Smooth muscle cell (in vitro differentiated cells): ENCODE measurements around the gene PRIM2. TPM values are rescaled to one million over a fixed set of nuclear protein-coding genes. Genes with fewer than 3 reads are reported as not detected.
"Not testable (repeated sequence)": the region's sequence is repeated elsewhere in the genome, so short reads cannot be mapped to it uniquely, and the experiment has no call there.

Source experiments
- DNase-seq: peaks from one replicate; lab custom pipeline; 2025; ENCODE audit not compliant: unreplicated experiment; lab: John Stamatoyannopoulos, UW
- H2AFZ ChIP-seq: fragments of 200-600 bp; sonication (generic); 2 replicates; pipeline ENCODE4 v1.6.0; 2016; ENCODE audit warnings: antibody characterized with exemption, low read depth, mild to moderate bottlenecking
- H3F3A ChIP-seq: fragments of 200-600 bp; sonication (generic); 2 replicates; pipeline ENCODE4 v1.6.0; 2017; ENCODE audit warnings: antibody characterized with exemption, low read depth
- H3K27ac ChIP-seq: fragments of 200-600 bp; sonication (generic); 2 replicates; pipeline ENCODE4 v1.5.1; 2016; ENCODE audit warnings: low read depth, mild to moderate bottlenecking
- H3K27me3 ChIP-seq: fragments of 200-600 bp; sonication (generic); 2 replicates; pipeline ENCODE4 v1.6.1; 2016; ENCODE audit warnings: low read depth, mild to moderate bottlenecking
- H3K36me3 ChIP-seq: fragments of 200-600 bp; sonication (generic); 2 replicates; pipeline ENCODE4 v1.5.1; 2016; ENCODE audit warnings: low read depth
- H3K4me1 ChIP-seq: fragments of 200-600 bp; sonication (generic); 2 replicates; pipeline ENCODE4 v1.5.1; 2016; ENCODE audit warnings: low read depth
- H3K4me2 ChIP-seq: fragments of 200-600 bp; sonication (generic); 2 replicates; pipeline ENCODE4 v1.6.0; 2016; ENCODE audit warnings: mild to moderate bottlenecking
- H3K4me3 ChIP-seq: fragments of 200-600 bp; sonication (generic); 2 replicates; pipeline ENCODE4 v1.5.1; 2016; ENCODE audit warnings: mild to moderate bottlenecking
- H3K79me2 ChIP-seq: fragments of 200-600 bp; sonication (generic); 2 replicates; pipeline ENCODE4 v1.6.0; 2016; ENCODE audit warnings: low read depth, mild to moderate bottlenecking
- H3K9ac ChIP-seq: fragments of 200-600 bp; sonication (generic); 2 replicates; pipeline ENCODE4 v1.6.0; 2016; ENCODE audit warnings: low read depth
- H3K9me3 ChIP-seq: fragments of 200-600 bp; sonication (generic); replicated peaks from 2 replicates; pipeline ENCODE4 v1.5.1; 2016; ENCODE audit warnings: low read depth
- H4K20me1 ChIP-seq: fragments of 200-600 bp; sonication (generic); 2 replicates; pipeline ENCODE4 v1.6.0; 2016; ENCODE audit warnings: low read depth
- WGBS: methylation state at CpG from one replicate; pipeline ENCODE4 v1.1.7; 2016; ENCODE audit warnings: low lambda C conversion rate; 5-methylcytosine and 5-hydroxymethylcytosine counted together
- polyA plus RNA-seq: library from polyadenylated mRNA; unstranded; fragments of >200 nt; fragmentation: Nextera tagmentation; extraction: Ambion mirVana; gene quantifications from 2 replicates; pipeline ENCODE4 v1.2.1, GENCODE V29; 2016
- total RNA-seq: library from RNA; depleted of rRNA; stranded (reverse); fragments of >200 nt; gene quantifications from 2 replicates; pipeline ENCODE4 v1.2.3, GENCODE V29; 2014

PRIM2 gene
- total and polyA plus RNA-seq, 2 experiments from 2014 or later: 6.3 to 13.7 TPM

GRCh38 chr6:57496251-57496650 lies 178.8 kb downstream of the PRIM2 start:
- H3K4me3 ChIP-seq, H3K79me2 ChIP-seq, DNase-seq: not testable (repeated sequence)

GRCh38 chr6:57500368-57501021 lies 183.1 kb downstream of the PRIM2 start:
- H3K9me3 ChIP-seq, H3F3A ChIP-seq, H4K20me1 ChIP-seq, H3K27ac ChIP-seq, H3K4me3 ChIP-seq, H3K9ac ChIP-seq, H3K27me3 ChIP-seq, H3K79me2 ChIP-seq, DNase-seq, H3K4me2 ChIP-seq, H3K4me1 ChIP-seq, H3K36me3 ChIP-seq, H2AFZ ChIP-seq: not testable (repeated sequence)
- 89% methylated on average over 4 of the region's 4 CpGs for WGBS

More at GRCh38 chr6:57496251-57496650, 178.8 kb downstream of the PRIM2 start:
- H3K9me3 ChIP-seq, H3K27me3 ChIP-seq, H3K27ac ChIP-seq, H3K4me1 ChIP-seq, H3K4me2 ChIP-seq, H3K36me3 ChIP-seq, H3K9ac ChIP-seq, H3F3A ChIP-seq, H4K20me1 ChIP-seq, H2AFZ ChIP-seq: not testable (repeated sequence)
- 96% methylated on average over 2 of the region's 2 CpGs for WGBS

GRCh38 chr6:57502387-57502786 lies 185.0 kb downstream of the PRIM2 start:
- H3K4me2 ChIP-seq, H3K36me3 ChIP-seq, H3K79me2 ChIP-seq, H3K9me3 ChIP-seq, H4K20me1 ChIP-seq, H3K27me3 ChIP-seq, H3K27ac ChIP-seq, H3K9ac ChIP-seq, H3F3A ChIP-seq, H2AFZ ChIP-seq, H3K4me3 ChIP-seq, DNase-seq, H3K4me1 ChIP-seq: not testable (repeated sequence)
- WGBS: 98% methylated on average over 10 of the region's 10 CpGs

GRCh38 chr6:57505251-57505650 lies 187.8 kb downstream of the PRIM2 start:
- not testable (repeated sequence) for H3F3A ChIP-seq, H2AFZ ChIP-seq, H3K4me2 ChIP-seq, H3K27me3 ChIP-seq, H3K27ac ChIP-seq, H3K36me3 ChIP-seq, H3K9ac ChIP-seq, H4K20me1 ChIP-seq, H3K4me3 ChIP-seq, H3K4me1 ChIP-seq, H3K9me3 ChIP-seq, H3K79me2 ChIP-seq, DNase-seq
- 88% methylated on average over 1 of the region's 1 CpG for WGBS

- not testable (repeated sequence) for H3K4me3 ChIP-seq, DNase-seq, H3K9ac ChIP-seq, H3K4me1 ChIP-seq, H3K27me3 ChIP-seq, H2AFZ ChIP-seq, H3K4me2 ChIP-seq, H3K27ac ChIP-seq, H3K36me3 ChIP-seq, H3F3A ChIP-seq, H3K79me2 ChIP-seq, H4K20me1 ChIP-seq, H3K9me3 ChIP-seq
- 95% methylated on average over 4 of the region's 4 CpGs for WGBS
These were observed 193.0 kb downstream of the PRIM2 start for GRCh38 chr6:57510390-57510789.

- DNase-seq, H3K79me2 ChIP-seq, H3K36me3 ChIP-seq, H3K27ac ChIP-seq, H3K27me3 ChIP-seq, H3K9ac ChIP-seq, H3F3A ChIP-seq, H2AFZ ChIP-seq, H4K20me1 ChIP-seq, H3K4me1 ChIP-seq, H3K9me3 ChIP-seq, H3K4me2 ChIP-seq, H3K4me3 ChIP-seq: not testable (repeated sequence)
- 80% methylated on average over 1 of the region's 1 CpG for WGBS
These were observed 197.7 kb downstream of the PRIM2 start for GRCh38 chr6:57515171-57515570.

GRCh38 chr6:57515845-57516244 lies 198.4 kb downstream of the PRIM2 start:
- not testable (repeated sequence) for H3K9me3 ChIP-seq, H3K27ac ChIP-seq, H2AFZ ChIP-seq, H3K79me2 ChIP-seq, H3K4me1 ChIP-seq, DNase-seq, H3K4me2 ChIP-seq, H3K9ac ChIP-seq, H3K27me3 ChIP-seq, H4K20me1 ChIP-seq, H3F3A ChIP-seq, H3K4me3 ChIP-seq, H3K36me3 ChIP-seq
- 42% methylated on average over 3 of the region's 3 CpGs for WGBS

GRCh38 chr6:57516776-57517175 lies 199.3 kb downstream of the PRIM2 start:
- not testable (repeated sequence) for H3K27ac ChIP-seq, H4K20me1 ChIP-seq, H3K27me3 ChIP-seq, H3K79me2 ChIP-seq, H3K4me3 ChIP-seq, H3K4me2 ChIP-seq, H3K9me3 ChIP-seq, H3K9ac ChIP-seq, H3K4me1 ChIP-seq, H2AFZ ChIP-seq, H3F3A ChIP-seq, H3K36me3 ChIP-seq, DNase-seq
- WGBS: 66% methylated on average over 3 of the region's 3 CpGs

- not testable (repeated sequence) for H3K9me3 ChIP-seq, H3K4me1 ChIP-seq, H3F3A ChIP-seq, H3K9ac ChIP-seq, H3K4me2 ChIP-seq, H3K27ac ChIP-seq, DNase-seq, H3K27me3 ChIP-seq, H3K4me3 ChIP-seq, H3K79me2 ChIP-seq, H4K20me1 ChIP-seq, H2AFZ ChIP-seq, H3K36me3 ChIP-seq
- 23% methylated on average over 12 of the region's 12 CpGs for WGBS
These were observed 201.8 kb downstream of the PRIM2 start for GRCh38 chr6:57519198-57519597.
